Measurements from ENCODE around the gene ZDHHC14.

DNA sequence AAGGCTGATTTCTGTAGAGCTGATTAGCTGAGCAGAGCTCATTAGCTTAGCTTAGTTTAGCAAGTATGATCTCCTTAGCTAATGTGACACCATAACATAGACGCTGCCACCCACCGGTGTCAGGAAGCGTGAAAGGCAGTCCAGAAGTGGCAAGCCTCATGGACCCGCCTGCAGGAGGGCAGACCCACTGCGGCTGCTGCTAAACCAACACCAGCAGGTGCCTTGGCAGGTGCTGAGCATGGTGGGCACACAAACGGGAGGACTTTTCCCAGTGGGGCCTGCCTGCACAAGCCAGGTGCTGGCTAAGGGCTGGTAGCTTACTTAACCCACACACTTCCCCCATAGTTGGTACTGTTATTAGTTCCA, 22.7 kb downstream of the ZDHHC14 start:
- TF ChIP-seq POLR2A (IDR thresholded peaks at IDR 0.05; ENCODE audit: low read length) = no peak
- no peak for TF ChIP-seq GATA1 (IDR thresholded peaks at IDR 0.05; ENCODE audit: low read depth, low read length)
